K562 (cell line): ENCODE data around the gene MFN1. TPM values are rescaled to one million over a fixed set of nuclear protein-coding genes. Genes with fewer than 3 reads are reported as not detected.

Experiments used
- CBX2 ChIP-seq: fragments of 200-600 bp; sonication (generic); IDR thresholded peaks from one replicate; pipeline ENCODE4 v1.6.1; 2012; ENCODE audit warnings: mild to moderate bottlenecking, low read length, inconsistent platforms; ENCODE audit not compliant: insufficient read depth, poor library complexity, severe bottlenecking
- CHD4 ChIP-seq: fragments of 200-600 bp; sonication (generic); IDR thresholded peaks from 3 replicates; pipeline ENCODE4 v1.6.1; 2012; ENCODE audit warnings: low read depth, mild to moderate bottlenecking, mixed read lengths, low read length, inconsistent platforms; ENCODE audit not compliant: insufficient read depth, insufficient replicate concordance, poor library complexity, severe bottlenecking
- GTF2F1 ChIP-seq: IDR thresholded peaks from 2 replicates; pipeline ENCODE4 v1.6.1; 2011; ENCODE audit warnings: low read depth, low read length, improper control_type of control experiment
- HNRNPLL ChIP-seq: fragments of 200-400 bp; formaldehyde crosslinking; IDR thresholded peaks from 2 replicates; pipeline ENCODE4 v1.6.1; 2017; ENCODE audit warnings: low read length, low read depth, mild to moderate bottlenecking; ENCODE audit not compliant: poor library complexity, severe bottlenecking
- KDM5B ChIP-seq: fragments of 200-600 bp; sonication (generic); IDR thresholded peaks from 2 replicates; pipeline ENCODE4 v1.6.1; 2012; ENCODE audit warnings: low read depth, mild to moderate bottlenecking, moderate library complexity, low read length, control low read depth, inconsistent platforms; ENCODE audit not compliant: insufficient replicate concordance
- MAZ ChIP-seq, 2 experiments: fragments of 450-650 bp in 1 of 2; sonication (generic) in 1 of 2; formaldehyde crosslinking; IDR thresholded peaks in 1 of 2; conservative IDR thresholded peaks in 1 of 2; 2 replicates each; pipeline versions ENCODE4 v1.4.0 to v1.5.0; 2020; ENCODE audit warnings: mild to moderate bottlenecking in 1 of 2, missing genetic modification reagents in 1 of 2
- PHF21A ChIP-seq: fragments of 450-650 bp; IDR thresholded peaks from 2 replicates; pipeline ENCODE4 v1.6.1; 2017; ENCODE audit warnings: low read depth, borderline replicate concordance
- POLR2B ChIP-seq: fragments of 450-650 bp; IDR thresholded peaks from 2 replicates; pipeline ENCODE4 v1.6.1; 2018; ENCODE audit warnings: low read depth; ENCODE audit not compliant: partially characterized antibody
- SIX5 ChIP-seq, 2 experiments: IDR thresholded peaks; 2 replicates each; pipeline ENCODE4 v1.6.1; 2011; ENCODE audit warnings: low read length in 2 of 2, borderline replicate concordance in 1 of 2, low read depth in 1 of 2, mild to moderate bottlenecking in 1 of 2, moderate library complexity in 1 of 2; ENCODE audit not compliant: insufficient read depth in 1 of 2
- SMAD3 ChIP-seq: fragments of 450-650 bp; formaldehyde crosslinking; conservative IDR thresholded peaks from 2 replicates; pipeline ENCODE4 v1.4.0; 2020; ENCODE audit warnings: mild to moderate bottlenecking
- TCFL5 ChIP-seq: fragments of 250-450 bp; sonication (Bioruptor Pico); conservative IDR thresholded peaks from 2 replicates; pipeline ENCODE4 v1.6.1; 2021; ENCODE audit warnings: mild to moderate bottlenecking, moderate library complexity, matching md5 sums
- ZBTB1 ChIP-seq: sonication (generic); formaldehyde crosslinking; IDR thresholded peaks from 2 replicates; pipeline ENCODE4 v1.8.1; 2023; ENCODE audit warnings: missing genetic modification reagents, low read depth, mild to moderate bottlenecking, borderline replicate concordance
- ZFPM2 ChIP-seq: fragments of 250-450 bp; sonication (Bioruptor Pico); IDR thresholded peaks from 2 replicates; pipeline ENCODE4 v1.5.1; 2022; ENCODE audit warnings: mild to moderate bottlenecking
- ZNF217 ChIP-seq: sonication (generic); formaldehyde crosslinking; IDR thresholded peaks from 2 replicates; pipeline ENCODE4 v1.8.0; 2022; ENCODE audit warnings: mild to moderate bottlenecking, missing genetic modification reagents
- ZNF316 ChIP-seq: fragments of 450-650 bp; IDR thresholded peaks from 2 replicates; pipeline ENCODE4 v1.6.1; 2016
- ZNF551 ChIP-seq: fragments of 250-450 bp; sonication (Bioruptor Pico); IDR thresholded peaks from 2 replicates; pipeline ENCODE4 v1.5.0; 2021; ENCODE audit warnings: mild to moderate bottlenecking, moderate library complexity
- polyA plus RNA-seq, 8 experiments: library from polyadenylated mRNA; depleted of rRNA in 4 of 8; stranded (reverse) in 5 of 8; unstranded in 3 of 8; fragments of >200 nt; fragmentation: Nextera tagmentation in 2 of 8; fragmentation: Illumina TruSeq in 1 of 8; extraction: Ambion mirVana in 2 of 8; extraction: Trizol in 1 of 8; gene quantifications; 2 replicates each; pipeline versions ENCODE4 v1.2.1 to v1.2.3, GENCODE V29; 2011 to 2014; ENCODE audit warnings: inconsistent platforms in 1 of 8, missing spikeins in 1 of 8
- total RNA-seq, 7 experiments: library from RNA; depleted of rRNA in 6 of 7; stranded (reverse); fragments of >200 nt in 6 of 7; fragmentation: Illumina TruSeq in 2 of 7; extraction: Trizol in 2 of 7; gene quantifications; 2 replicates each; pipeline versions ENCODE4 v1.2.1 to v1.2.3, GENCODE V29; 2011 to 2021; ENCODE audit warnings: low replicate concordance in 1 of 7
- TF ChIP-seq, protein P1 (sequence below): fragments of 150-350 bp; IDR thresholded peaks from 2 replicates; pipeline ENCODE4 v1.6.1; 2014; ENCODE audit warnings: low read depth, mild to moderate bottlenecking, low read length, borderline replicate concordance
- TF ChIP-seq, protein P2 (sequence below): fragments of 250-450 bp; sonication (Bioruptor Pico); IDR thresholded peaks from 2 replicates; pipeline ENCODE4 v1.8.0; 2022; ENCODE audit warnings: inconsistent platforms, mild to moderate bottlenecking, moderate library complexity, borderline replicate concordance
- TF ChIP-seq, protein P3 (sequence below): fragments of 150-350 bp; conservative IDR thresholded peaks from 2 replicates; pipeline ENCODE4 v1.6.1; 2014; ENCODE audit warnings: low read length

MFN1 gene
- total and polyA plus RNA-seq, 9 of the 15 experiments (the other 6 are each of a cell fraction or from before 2014, with no cell fraction given) = 10.5 to 42.7 (median 22.6) TPM

DNA sequence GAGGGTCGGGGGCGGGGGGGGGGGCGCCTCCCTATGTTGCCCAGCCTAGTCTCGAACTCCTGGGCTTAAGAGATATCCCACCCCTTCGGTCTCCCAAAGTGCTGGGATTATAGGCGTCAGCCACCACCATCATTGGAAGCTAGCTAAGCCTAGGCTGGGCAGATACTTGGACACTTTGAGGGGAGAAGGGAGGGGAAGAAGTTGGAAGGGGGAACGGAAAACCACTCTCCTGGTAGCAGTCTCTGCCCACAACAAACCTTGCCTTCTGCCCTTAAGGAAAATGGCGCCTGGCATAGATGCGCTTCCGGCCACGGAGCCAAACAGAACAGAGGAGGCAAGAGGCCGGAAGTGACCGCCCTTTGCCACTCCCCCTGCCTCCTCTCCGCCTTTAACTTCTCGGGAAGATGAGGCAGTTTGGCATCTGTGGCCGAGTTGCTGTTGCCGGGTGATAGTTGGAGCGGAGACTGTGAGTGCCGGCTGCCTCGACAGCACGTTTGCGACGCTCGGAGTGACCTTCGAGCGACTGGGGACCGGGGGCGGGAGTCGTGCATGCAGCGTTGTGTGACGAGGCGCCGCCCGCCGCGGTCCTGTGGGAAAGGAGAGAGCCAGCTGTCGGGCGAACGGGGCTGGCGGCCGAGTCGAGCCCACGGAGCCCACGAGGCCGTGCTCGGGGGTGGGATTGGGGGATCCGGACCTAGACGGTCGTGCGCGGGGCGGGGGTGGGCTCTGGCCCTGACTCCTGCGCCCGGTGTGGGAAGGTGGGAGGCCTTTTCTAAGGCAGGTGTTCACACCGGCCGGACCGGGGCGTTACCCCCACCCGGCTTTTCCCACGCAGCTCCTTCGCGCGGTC is at the start of gene MFN1 (continued):
- TF ChIP-seq, protein P1, sequence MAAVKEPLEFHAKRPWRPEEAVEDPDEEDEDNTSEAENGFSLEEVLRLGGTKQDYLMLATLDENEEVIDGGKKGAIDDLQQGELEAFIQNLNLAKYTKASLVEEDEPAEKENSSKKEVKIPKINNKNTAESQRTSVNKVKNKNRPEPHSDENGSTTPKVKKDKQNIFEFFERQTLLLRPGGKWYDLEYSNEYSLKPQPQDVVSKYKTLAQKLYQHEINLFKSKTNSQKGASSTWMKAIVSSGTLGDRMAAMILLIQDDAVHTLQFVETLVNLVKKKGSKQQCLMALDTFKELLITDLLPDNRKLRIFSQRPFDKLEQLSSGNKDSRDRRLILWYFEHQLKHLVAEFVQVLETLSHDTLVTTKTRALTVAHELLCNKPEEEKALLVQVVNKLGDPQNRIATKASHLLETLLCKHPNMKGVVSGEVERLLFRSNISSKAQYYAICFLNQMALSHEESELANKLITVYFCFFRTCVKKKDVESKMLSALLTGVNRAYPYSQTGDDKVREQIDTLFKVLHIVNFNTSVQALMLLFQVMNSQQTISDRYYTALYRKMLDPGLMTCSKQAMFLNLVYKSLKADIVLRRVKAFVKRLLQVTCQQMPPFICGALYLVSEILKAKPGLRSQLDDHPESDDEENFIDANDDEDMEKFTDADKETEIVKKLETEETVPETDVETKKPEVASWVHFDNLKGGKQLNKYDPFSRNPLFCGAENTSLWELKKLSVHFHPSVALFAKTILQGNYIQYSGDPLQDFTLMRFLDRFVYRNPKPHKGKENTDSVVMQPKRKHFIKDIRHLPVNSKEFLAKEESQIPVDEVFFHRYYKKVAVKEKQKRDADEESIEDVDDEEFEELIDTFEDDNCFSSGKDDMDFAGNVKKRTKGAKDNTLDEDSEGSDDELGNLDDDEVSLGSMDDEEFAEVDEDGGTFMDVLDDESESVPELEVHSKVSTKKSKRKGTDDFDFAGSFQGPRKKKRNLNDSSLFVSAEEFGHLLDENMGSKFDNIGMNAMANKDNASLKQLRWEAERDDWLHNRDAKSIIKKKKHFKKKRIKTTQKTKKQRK = no peak
- TF ChIP-seq POLR2B (peak; percentile 82), SMAD3 (no peak), TCFL5 (no peak), CHD4 (no peak), ZNF217 (no peak), HNRNPLL (no peak), CBX2 (no peak), GTF2F1 (peak; percentile 55; the same call in 1 of the 2 replicates), ZBTB1 (peak; percentile 31; the same call in 1 of the 2 replicates), ZFPM2 (CRISPR knock-in tag) (no peak), MAZ (CRISPR knock-in tag; conservative IDR thresholded peaks at IDR 0.05 in 1 of 2, IDR thresholded peaks at IDR 0.05 in 1 of 2) (peak; percentile 61 to 74; a peak in 3 of 4 replicates), ZNF316 (no peak), SIX5 (IDR thresholded peaks at IDR 0.05; ENCODE audit: borderline replicate concordance in 1 of 2, insufficient read depth in 1 of 2, low read depth in 1 of 2, low read length in 2 of 2) (peak; percentile 39 to 57; a peak in 3 of 4 replicates), ZNF551 (CRISPR knock-in tag) (no peak), PHF21A (no peak), KDM5B (peak; percentile 73)
- TF ChIP-seq, protein P2, sequence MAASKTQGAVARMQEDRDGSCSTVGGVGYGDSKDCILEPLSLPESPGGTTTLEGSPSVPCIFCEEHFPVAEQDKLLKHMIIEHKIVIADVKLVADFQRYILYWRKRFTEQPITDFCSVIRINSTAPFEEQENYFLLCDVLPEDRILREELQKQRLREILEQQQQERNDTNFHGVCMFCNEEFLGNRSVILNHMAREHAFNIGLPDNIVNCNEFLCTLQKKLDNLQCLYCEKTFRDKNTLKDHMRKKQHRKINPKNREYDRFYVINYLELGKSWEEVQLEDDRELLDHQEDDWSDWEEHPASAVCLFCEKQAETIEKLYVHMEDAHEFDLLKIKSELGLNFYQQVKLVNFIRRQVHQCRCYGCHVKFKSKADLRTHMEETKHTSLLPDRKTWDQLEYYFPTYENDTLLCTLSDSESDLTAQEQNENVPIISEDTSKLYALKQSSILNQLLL (CRISPR knock-in tag) = no peak
- TF ChIP-seq, protein P3, sequence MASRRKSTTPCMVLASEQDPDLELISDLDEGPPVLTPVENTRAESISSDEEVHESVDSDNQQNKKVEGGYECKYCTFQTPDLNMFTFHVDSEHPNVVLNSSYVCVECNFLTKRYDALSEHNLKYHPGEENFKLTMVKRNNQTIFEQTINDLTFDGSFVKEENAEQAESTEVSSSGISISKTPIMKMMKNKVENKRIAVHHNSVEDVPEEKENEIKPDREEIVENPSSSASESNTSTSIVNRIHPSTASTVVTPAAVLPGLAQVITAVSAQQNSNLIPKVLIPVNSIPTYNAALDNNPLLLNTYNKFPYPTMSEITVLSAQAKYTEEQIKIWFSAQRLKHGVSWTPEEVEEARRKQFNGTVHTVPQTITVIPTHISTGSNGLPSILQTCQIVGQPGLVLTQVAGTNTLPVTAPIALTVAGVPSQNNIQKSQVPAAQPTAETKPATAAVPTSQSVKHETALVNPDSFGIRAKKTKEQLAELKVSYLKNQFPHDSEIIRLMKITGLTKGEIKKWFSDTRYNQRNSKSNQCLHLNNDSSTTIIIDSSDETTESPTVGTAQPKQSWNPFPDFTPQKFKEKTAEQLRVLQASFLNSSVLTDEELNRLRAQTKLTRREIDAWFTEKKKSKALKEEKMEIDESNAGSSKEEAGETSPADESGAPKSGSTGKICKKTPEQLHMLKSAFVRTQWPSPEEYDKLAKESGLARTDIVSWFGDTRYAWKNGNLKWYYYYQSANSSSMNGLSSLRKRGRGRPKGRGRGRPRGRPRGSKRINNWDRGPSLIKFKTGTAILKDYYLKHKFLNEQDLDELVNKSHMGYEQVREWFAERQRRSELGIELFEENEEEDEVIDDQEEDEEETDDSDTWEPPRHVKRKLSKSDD = no peak
